Type B pancreatic cell (in vitro differentiated cells): ENCODE measurements around the gene ITGBL1. TPM values are rescaled to one million over a fixed set of nuclear protein-coding genes. Genes with fewer than 3 reads are reported as not detected.

ENCODE experiments used
- DNase-seq: peaks from one replicate; pipeline ENCODE4 v3.0.0; 2021; ENCODE audit warnings: mixed read lengths; ENCODE audit not compliant: unreplicated experiment; ENCODE audit errors: extremely low spot score
- H3K27ac Mint-ChIP-seq: 2 replicates; pipeline ENCODE4 v1.8.0; 2021; ENCODE audit warnings: mild to moderate bottlenecking, mixed read lengths
- H3K27me3 Mint-ChIP-seq: 2 replicates; pipeline ENCODE4 v1.8.0; 2021; ENCODE audit warnings: mixed read lengths
- H3K36me3 Mint-ChIP-seq: 2 replicates; pipeline ENCODE4 v1.8.0; 2021; ENCODE audit warnings: mixed read lengths
- H3K4me1 Mint-ChIP-seq: one replicate; pipeline ENCODE4 v1.8.0; 2021; ENCODE audit warnings: mixed read lengths; ENCODE audit not compliant: unreplicated experiment
- H3K4me3 Mint-ChIP-seq: 2 replicates; pipeline ENCODE4 v1.8.0; 2021; ENCODE audit warnings: mild to moderate bottlenecking, mixed read lengths
- H3K9me3 Mint-ChIP-seq: 2 replicates; pipeline ENCODE4 v1.8.0; 2021; ENCODE audit warnings: mixed read lengths
- CTCF ChIP-seq: fragments of 200-600 bp; sonication (generic); conservative IDR thresholded peaks from 2 replicates; pipeline ENCODE4 v1.5.0; 2021; ENCODE audit warnings: antibody characterized with exemption, mild to moderate bottlenecking
- total RNA-seq: library from RNA; stranded (reverse); gene quantifications from 2 replicates; pipeline ENCODE4 v1.2.1, GENCODE V29; 2021; ENCODE audit warnings: low replicate concordance

The ITGBL1 gene
- total RNA-seq, 1 donor from 2014 or later = 0.14 TPM

- Mint-ChIP-seq H3K9me3 (no peaks in the 10 kb centered on the region), H3K27ac (no peak overlapping the region), H3K4me3 (no peak overlapping the region), H3K27me3 (peaks cover 3% of the 10 kb centered on the region), H3K36me3 (no peaks in the 10 kb centered on the region), H3K4me1 (no peaks in the 10 kb centered on the region)
- no peak for DNase-seq
- no peak for TF ChIP-seq CTCF
Measured at GRCh38 chr13:101726681-101727080, 274.2 kb downstream of the ITGBL1 start.

- no peak for TF ChIP-seq CTCF
- DNase-seq = no peak
- no peaks in the 10 kb centered on the region for H3K9me3 Mint-ChIP-seq
- H3K27ac Mint-ChIP-seq = no peak overlapping the region
- no peaks in the 10 kb centered on the region for H3K4me1 Mint-ChIP-seq
- peaks cover 3% of the 10 kb centered on the region for H3K27me3 Mint-ChIP-seq
- H3K4me3 Mint-ChIP-seq = no peak overlapping the region
- H3K36me3 Mint-ChIP-seq = no peaks in the 10 kb centered on the region
Measured at GRCh38 chr13:101727118-101727517, 274.6 kb downstream of the ITGBL1 start.

- Mint-ChIP-seq H3K4me1 (no peaks in the 10 kb centered on the region), H3K4me3 (no peak overlapping the region), H3K27me3 (peaks cover 3% of the 10 kb centered on the region), H3K9me3 (no peaks in the 10 kb centered on the region), H3K27ac (no peak overlapping the region), H3K36me3 (no peaks in the 10 kb centered on the region)
- DNase-seq = no peak
- TF ChIP-seq CTCF = no peak
Measured at GRCh38 chr13:101728021-101728420, 275.5 kb downstream of the ITGBL1 start.

- Mint-ChIP-seq H3K27ac (no peak overlapping the region), H3K4me3 (no peak overlapping the region), H3K36me3 (no peaks in the 10 kb centered on the region), H3K9me3 (no peaks in the 10 kb centered on the region), H3K27me3 (no peaks in the 10 kb centered on the region), H3K4me1 (no peaks in the 10 kb centered on the region)
- no peak for DNase-seq
- no peak for TF ChIP-seq CTCF
Measured at GRCh38 chr13:101728615-101729014, 276.1 kb downstream of the ITGBL1 start.

DNA sequence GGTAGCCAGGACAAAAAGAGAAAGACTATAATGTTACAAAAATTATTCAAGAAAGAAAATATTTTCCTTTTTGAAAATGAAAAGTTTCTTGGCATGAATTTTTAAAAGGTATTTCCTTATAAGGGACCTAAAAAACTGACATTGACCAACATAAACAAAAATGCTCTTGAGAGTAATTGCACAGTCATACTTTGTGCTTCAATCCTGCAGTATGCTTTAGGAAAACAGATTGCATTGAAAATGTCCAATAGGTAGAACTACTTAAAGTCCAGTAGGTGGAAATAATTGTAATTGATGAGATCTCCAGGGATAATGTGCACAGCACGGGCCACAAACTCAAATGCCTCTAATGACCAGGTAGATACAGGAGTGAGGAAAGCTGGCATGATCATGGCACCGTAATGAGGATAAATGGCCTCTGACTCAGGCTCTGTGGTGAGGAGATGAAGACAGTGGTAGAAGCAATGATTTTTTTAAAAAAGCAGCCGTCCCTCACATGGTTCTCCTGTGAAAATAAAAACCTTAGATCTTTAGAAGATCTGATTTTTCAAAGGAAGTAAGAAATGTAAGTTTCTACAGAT is 278.0 kb downstream of the ITGBL1 start:
- no peaks in the 10 kb centered on the region for H3K27me3 Mint-ChIP-seq
- no peaks in the 10 kb centered on the region for H3K9me3 Mint-ChIP-seq
- H3K4me3 Mint-ChIP-seq = no peak overlapping the region
- DNase-seq = no peak
- H3K36me3 Mint-ChIP-seq = no peaks in the 10 kb centered on the region
- no peak for TF ChIP-seq CTCF
- no peaks in the 10 kb centered on the region for H3K4me1 Mint-ChIP-seq
- no peak overlapping the region for H3K27ac Mint-ChIP-seq

DNA sequence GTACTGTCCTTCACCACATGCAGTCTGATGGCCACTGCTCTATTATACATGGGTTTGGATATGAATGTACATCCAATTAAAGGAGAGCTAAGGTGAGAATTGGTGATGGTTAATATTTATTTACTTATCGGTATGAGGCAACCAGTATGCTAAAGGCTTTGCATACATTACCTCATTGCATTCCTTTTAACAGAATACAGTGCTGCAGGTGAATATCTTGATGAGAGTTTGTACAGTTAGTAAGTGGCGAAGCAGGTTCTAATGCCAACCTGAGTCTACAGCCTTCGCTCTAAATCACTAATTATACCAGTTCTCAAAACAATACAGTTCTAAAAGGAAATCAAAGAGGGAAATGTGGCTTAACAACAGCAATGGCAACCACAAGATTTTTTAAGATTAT is 284.1 kb downstream of the ITGBL1 start:
- no peaks in the 10 kb centered on the region for H3K9me3 Mint-ChIP-seq
- no peak for DNase-seq
- H3K4me3 Mint-ChIP-seq = no peak overlapping the region
- H3K27ac Mint-ChIP-seq = no peak overlapping the region
- no peaks in the 10 kb centered on the region for H3K27me3 Mint-ChIP-seq
- H3K36me3 Mint-ChIP-seq = no peaks in the 10 kb centered on the region
- no peaks in the 10 kb centered on the region for H3K4me1 Mint-ChIP-seq
- no peak for TF ChIP-seq CTCF
